Lower leg skin (tissue), 3 donors: Measurements from ENCODE around the gene R3HDM2.

Experiments
- POLR2A ChIP-seq, 2 donors: fragments of 450-650 bp; IDR thresholded peaks; one replicate each; pipeline ENCODE4 v1.6.1; 2016 to 2017; ENCODE audit warnings: antibody characterized with exemption in 2 of 2, mild to moderate bottlenecking in 1 of 2, moderate library complexity in 1 of 2
- TF ChIP-seq, protein P1 (sequence below), 3 donors: fragments of 450-650 bp; IDR thresholded peaks; one replicate each; pipeline ENCODE4 v1.5.1; 2016; ENCODE audit warnings: antibody characterized with exemption in 3 of 3, mild to moderate bottlenecking in 3 of 3, moderate library complexity in 2 of 3

DNA sequence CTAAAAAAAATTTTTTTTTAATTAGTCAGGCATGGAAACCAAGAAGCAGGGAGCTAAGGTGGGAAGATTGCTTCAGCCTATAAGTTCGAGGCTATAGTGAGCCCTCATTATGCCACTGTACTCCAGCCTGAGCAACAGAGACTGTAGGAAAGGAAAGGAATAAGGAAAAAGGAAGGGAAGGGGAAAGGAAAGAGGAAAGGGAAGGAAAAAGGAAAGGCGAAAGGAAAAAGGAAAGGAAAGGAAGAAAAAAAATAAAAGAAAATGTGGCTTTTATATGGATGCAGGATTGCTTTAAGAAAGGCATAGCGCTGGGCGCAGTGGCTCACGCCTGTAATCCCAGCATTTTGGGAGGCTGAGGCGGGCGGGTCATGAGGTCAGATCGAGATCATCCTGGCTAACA is 70.4 kb downstream of the R3HDM2 start:
- TF ChIP-seq, protein P1, sequence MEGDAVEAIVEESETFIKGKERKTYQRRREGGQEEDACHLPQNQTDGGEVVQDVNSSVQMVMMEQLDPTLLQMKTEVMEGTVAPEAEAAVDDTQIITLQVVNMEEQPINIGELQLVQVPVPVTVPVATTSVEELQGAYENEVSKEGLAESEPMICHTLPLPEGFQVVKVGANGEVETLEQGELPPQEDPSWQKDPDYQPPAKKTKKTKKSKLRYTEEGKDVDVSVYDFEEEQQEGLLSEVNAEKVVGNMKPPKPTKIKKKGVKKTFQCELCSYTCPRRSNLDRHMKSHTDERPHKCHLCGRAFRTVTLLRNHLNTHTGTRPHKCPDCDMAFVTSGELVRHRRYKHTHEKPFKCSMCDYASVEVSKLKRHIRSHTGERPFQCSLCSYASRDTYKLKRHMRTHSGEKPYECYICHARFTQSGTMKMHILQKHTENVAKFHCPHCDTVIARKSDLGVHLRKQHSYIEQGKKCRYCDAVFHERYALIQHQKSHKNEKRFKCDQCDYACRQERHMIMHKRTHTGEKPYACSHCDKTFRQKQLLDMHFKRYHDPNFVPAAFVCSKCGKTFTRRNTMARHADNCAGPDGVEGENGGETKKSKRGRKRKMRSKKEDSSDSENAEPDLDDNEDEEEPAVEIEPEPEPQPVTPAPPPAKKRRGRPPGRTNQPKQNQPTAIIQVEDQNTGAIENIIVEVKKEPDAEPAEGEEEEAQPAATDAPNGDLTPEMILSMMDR (IDR thresholded peaks at IDR 0.05): no peak
- TF ChIP-seq POLR2A (IDR thresholded peaks at IDR 0.05): no peak
